AML-193 (cell line): ENCODE results near the gene COX19.
A peak's percentile ranks its signal among the peaks of the same experiment; 100 is the strongest.
"Not testable (repeated sequence)": the region's sequence is repeated elsewhere in the genome, so short reads cannot be mapped to it uniquely, and the experiment has no call there.

Experiments
- DNase-seq, 2 experiments: peaks; one replicate each; lab custom pipeline; 2025; lab: John Stamatoyannopoulos, UW

COX19 gene

DNA sequence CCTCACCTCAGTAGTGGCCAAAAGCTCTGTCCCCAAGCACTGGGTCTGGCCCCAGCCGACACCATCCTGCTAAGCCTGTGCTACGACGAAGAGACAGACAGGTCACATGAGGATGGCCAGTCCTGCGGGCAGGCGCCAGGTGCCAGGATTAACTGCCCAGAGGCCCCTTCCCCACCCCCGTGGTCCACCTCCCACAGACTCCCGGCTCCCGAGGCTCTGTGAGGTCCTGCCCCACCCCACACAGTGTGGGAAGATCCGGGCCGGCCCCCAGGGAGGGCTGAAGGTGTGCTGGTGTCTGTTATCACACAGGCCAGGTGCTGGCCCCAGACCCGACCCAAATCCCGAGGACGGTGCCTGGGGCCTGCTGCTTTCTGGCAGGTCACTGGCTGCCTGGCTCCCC, 34.9 kb upstream of the COX19 start:
- DNase-seq: no peak

GRCh38 chr7:1009747-1010146, 34.4 kb upstream of the COX19 start:
- no peak for DNase-seq

DNA sequence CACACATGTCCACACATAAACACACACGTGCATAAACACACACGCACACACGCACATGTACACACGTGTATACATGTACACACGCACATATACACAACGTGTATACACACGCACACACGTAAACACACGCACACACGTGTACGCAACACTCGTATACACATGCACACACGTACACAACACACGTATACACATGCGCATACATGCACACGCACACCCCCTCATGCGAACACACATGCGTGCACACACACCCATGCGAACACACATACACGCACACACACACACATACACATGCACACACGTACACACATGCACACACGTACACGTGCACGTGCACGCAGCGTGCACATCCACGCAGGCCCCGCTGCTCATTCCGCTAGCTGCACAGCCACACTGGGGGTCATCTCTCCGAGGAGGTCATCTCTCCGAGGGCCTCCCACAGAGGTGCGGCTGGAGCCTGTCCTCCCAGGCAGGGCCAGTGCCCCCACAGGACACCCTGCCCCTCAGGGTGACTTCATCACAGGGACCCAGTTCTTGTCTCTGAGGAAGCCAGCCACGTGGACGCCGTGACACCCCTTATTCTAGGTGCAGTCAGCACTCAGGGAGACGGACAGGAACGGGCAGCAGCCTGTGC, 33.5 kb upstream of the COX19 start:
- no peak for DNase-seq

GRCh38 chr7:1007901-1008300, 32.6 kb upstream of the COX19 start:
- DNase-seq: no peak

DNA sequence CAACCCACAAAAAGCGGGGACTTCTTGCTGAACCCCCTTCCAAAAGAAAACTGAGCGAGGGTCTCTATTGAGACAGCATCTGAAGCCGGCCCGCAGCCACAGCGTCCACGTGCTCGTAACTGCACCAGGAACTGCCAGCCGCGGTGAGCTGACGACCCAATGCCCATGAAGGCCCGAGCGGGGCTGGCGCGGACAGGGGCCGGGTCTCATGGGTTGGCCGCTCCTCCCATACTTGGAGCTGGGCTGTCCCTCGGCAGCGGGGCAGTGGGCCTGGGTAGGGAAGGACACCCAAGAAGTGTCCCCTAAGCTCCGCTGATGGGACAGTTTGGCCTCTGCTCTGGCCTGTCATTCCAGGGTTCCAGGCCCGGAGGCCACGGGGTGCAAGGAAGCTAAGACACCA, 30.0 kb upstream of the COX19 start:
- DNase-seq: no peak

- no peak for DNase-seq
Observed at GRCh38 chr7:1004018-1004852, 28.9 kb upstream of the COX19 start.

GRCh38 chr7:1002445-1002844, 27.1 kb upstream of the COX19 start:
- not testable (repeated sequence) for DNase-seq

DNA sequence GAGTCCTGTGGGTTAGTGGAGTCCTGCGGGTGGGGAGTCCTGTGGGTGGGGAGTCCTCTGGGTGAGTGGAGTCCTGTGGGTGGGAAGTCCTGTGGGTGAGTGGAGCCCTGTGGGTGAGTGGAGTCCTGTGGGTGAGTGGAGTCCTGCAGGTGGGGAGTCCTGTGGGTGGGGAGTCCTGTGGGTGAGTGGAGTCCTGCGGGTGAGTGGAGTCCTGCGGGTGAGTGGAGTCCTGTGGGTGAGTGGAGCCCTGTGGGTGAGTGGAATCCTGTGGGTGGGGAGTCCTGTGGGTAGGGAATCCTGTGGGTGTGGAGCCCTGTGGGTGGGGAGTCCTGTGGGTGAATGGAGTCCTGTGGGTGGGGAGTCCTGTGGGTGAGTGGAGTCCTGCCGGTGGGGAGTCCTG, 26.7 kb upstream of the COX19 start:
- DNase-seq: not testable (repeated sequence)

DNA sequence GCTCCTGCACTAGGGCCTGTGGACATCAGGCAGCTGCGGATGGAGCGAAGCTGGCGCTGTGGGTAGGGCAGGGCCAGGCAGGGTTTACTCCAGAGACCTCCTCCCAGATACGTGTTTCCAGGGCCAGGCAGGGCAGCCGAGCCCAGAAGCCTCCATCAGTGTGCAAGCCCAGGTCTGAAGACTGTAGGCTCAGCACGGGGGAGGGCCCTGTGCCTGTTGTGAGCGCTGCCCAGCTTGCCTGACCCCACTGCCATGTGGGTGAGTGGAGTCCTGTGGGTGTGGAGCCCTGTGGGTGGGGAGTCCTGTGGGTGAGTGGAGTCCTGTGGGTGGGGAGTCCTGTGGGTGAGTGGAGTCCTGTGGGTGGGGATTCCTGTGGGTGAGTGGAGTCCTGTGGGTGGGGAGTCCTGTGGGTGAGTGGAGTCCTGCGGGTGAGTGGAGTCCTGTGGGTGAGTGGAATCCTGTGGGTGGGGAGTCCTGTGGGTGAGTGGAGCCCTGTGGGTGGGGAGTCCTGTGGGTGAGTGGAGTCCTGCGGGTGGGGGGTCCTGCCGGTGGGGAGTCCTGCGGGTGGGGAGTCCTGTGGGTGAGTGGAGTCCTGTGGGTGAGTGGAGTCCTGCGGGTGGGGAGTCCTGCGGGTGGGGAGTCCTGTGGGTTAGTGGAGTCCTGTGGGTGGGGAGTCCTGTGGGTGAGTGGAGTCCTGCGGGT, 25.9 kb upstream of the COX19 start:
- DNase-seq: not testable (repeated sequence)

GRCh38 chr7:999941-1000935, 24.9 kb upstream of the COX19 start:
- no peak for DNase-seq

DNA sequence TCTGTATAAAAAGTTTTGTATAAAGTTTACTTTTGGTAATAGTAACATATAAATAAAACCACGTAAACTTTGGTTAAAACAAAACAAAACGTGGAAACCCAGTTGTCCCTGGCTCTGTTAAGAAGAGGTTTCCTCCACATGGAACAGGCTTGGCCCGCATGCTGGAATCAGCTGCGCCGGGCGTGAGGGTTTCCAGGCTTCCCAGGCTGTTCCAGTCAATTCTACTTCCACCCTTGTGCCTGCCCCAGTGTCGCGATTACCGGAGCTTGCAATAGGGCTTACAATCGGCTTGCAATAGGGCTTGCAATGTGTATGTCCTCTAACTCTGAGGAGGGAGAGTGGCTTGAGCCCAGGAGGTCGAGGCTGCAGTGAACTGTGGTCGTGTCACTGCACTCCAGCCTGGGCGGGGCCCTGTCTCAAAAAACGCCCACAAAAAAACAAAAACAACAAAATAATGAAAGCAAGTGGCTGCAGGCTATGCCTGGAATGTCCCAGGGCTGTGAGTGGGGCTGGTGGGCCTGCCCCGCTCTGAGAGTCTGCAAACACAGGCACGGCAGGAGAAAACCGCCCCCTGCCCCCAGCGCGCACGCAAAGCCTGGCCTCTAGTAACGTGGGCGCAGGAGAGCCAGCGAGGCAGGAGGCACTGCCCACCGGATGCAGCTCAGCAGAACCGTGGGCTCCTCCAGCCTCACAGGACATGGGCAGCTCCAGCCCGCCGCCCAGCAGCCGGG, 24.0 kb upstream of the COX19 start:
- no peak for DNase-seq

- DNase-seq: no peak
Observed at GRCh38 chr7:997404-998395, 22.4 kb upstream of the COX19 start.

DNA sequence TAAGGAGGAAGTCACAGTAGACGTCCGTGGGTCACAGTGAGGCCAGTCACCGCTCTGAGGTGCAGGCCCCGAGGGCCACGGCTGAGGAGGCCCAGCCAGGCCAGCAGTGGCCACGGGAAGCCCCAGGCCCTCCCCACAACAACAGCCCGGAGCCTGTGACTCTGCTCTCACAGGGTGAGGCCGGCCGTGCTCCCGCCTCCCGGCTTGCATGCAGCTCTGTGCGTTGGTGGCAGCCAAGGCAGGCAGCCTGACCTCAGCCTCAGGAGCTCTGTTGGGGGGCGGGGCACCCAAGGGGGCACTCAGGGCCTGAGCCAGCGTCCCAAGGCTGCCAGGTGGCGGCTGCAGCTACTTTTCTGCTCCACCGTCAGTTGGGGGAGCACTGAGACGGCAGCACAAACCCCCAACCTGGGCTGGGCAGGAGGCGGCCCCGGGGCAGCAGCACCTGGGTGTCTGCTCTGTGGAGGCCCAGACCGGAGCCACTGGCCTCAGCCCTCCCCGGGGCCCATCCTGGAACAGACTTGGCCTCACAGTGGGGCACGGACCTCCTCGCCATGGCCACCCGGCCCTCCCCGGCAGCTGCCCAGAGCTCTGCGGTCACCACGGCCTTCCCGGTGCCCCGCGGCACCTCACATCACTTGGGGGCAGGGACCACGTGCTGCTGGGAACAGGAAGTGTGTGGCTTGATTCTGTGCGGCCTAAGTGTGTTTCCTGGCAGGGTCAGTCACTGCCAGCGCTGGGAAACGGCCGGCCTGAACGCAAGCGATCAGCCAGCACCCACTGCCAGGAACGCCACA, 20.9 kb upstream of the COX19 start:
- no peak for DNase-seq

DNA sequence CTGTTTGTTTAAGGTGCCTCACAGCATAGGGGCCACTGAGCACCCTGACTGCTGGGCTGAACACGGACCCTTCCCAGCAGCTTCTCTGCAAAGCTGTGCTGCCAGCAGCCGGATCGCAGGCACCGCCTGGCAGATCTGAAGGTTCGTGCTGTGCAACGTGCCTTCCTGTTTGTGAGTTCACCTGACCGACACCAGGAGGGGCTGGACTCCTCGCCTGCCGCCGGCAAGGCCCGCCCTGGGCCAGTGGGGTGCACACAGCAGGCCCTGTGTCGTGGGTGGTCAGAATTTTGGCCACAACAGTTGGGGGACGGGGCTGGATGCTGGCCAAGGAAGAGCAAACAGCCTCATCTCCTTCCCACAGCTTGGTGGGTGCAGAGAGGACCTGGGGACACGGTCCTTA, 20.2 kb upstream of the COX19 start:
- DNase-seq: no peak

DNA sequence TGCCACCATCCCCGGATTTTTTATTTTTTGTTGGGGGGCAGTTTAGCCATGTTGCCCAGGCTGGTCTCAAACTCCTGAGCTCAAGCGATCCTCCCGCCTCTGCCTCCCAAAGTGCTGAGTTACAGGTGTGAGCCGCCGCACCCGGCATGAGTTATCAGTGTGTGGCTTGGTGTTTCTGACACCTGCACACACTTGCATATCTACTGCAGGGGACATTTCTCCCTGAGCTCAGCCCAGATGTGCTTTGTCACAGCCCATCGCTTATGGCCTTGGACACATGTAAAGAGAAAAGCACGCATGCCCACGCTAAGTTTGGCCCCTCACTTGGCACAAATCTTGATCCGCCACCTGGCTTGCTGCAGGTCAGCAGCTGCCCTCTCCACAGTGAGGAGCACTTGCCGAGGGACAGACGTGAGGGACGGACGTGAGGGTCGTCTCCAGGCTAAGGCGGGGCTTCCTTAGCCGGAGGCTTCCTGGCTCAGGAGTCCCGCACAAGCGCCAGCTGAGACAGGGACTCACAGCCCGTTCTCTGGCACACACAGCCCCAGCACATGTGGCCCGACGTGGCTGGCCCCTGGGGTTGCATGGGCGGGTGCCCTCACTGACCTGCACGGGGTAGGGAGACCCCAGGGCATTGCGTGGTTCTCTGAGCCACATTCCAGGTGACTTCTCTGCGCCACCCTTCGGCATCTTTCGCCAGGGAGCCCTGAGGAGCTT, 19.4 kb upstream of the COX19 start:
- DNase-seq: no peak

GRCh38 chr7:992709-993607, 17.6 kb upstream of the COX19 start:
- DNase-seq: peak; percentile 81 to 88
